ENCODE data around the gene ZNF576.
"Not testable (repeated sequence)": the region's sequence is repeated elsewhere in the genome, so short reads cannot be mapped to it uniquely, and the experiment has no call there.

ZNF576 gene

GRCh38 chr19:43600326-43600725 is 3.9 kb downstream of the ZNF576 start:
- not testable (repeated sequence) for DNase-seq

- DNase-seq = no peak
Measured at GRCh38 chr19:43605875-43606568, 9.6 kb downstream of the ZNF576 start.

GRCh38 chr19:43606569-43607229 is 10.3 kb downstream of the ZNF576 start:
- DNase-seq = no peak

GRCh38 chr19:43607238-43608205 is 11.1 kb downstream of the ZNF576 start:
- DNase-seq = no peak

GRCh38 chr19:43609872-43610271 is 13.5 kb downstream of the ZNF576 start:
- no peak for DNase-seq

GRCh38 chr19:43610493-43610892 is 14.1 kb downstream of the ZNF576 start:
- no peak for DNase-seq

- no peak for DNase-seq
Measured at GRCh38 chr19:43611788-43612187, 15.4 kb downstream of the ZNF576 start, which contains the start of gene SRRM5. TSS of gene SRRM5 (plus strand) at chr19:43612088. CDS start at chr19:43612122, 34 bp downstream.

GRCh38 chr19:43612374-43612773 is 16.0 kb downstream of the ZNF576 start:
- DNase-seq = no peak

- no peak for DNase-seq
Measured at GRCh38 chr19:43616306-43616705, 19.9 kb downstream of the ZNF576 start.

- no peak for DNase-seq
Measured at GRCh38 chr19:43616954-43617353, 20.6 kb downstream of the ZNF576 start.

- DNase-seq = no peak
Measured at GRCh38 chr19:43618921-43619261, 22.5 kb downstream of the ZNF576 start.

- peak; percentile 95 for DNase-seq
Measured at GRCh38 chr19:43619262-43620060, 23.1 kb downstream of the ZNF576 start, which contains the start of gene ZNF428. TSS of gene ZNF428 (minus strand) at chr19:43619629. CDS start at chr19:43614304, 5,325 bp downstream.

GRCh38 chr19:43620061-43621001 is 23.9 kb downstream of the ZNF576 start:
- DNase-seq = no peak

- DNase-seq = no peak
Measured at GRCh38 chr19:43622070-43622469, 25.7 kb downstream of the ZNF576 start.

- no peak for DNase-seq
Measured at GRCh38 chr19:43622956-43623355, 26.6 kb downstream of the ZNF576 start.

- DNase-seq = peak; percentile 67
Measured at GRCh38 chr19:43623889-43624670, 27.7 kb downstream of the ZNF576 start.

GRCh38 chr19:43624933-43625332 is 28.5 kb downstream of the ZNF576 start:
- peak; percentile 92 for DNase-seq

- peak; percentile 70 for DNase-seq
Measured at GRCh38 chr19:43625918-43626579, 29.7 kb downstream of the ZNF576 start.

GRCh38 chr19:43626838-43627237 is 30.4 kb downstream of the ZNF576 start:
- no peak for DNase-seq
